H1 (cell line): Measurements from ENCODE around the gene C18orf54. TPM values are rescaled to one million over a fixed set of nuclear protein-coding genes. Genes with fewer than 3 reads are reported as not detected.

Experiments used
- CTCF ChIA-PET: fragments of 300-600 bp; sonication (Branson Sonifier 250); formaldehyde crosslinking; loops from one replicate; lab custom pipeline; 2021; ENCODE audit not compliant: partially characterized antibody; lab: Charles Lee
- POLR2A ChIA-PET: fragments of 300-600 bp; sonication (Branson Sonifier 250); formaldehyde crosslinking; loops from one replicate; lab custom pipeline; 2021; ENCODE audit warnings: inconsistent platforms; ENCODE audit not compliant: partially characterized antibody; lab: Charles Lee
- DNase-seq, 2 experiments: peaks; one replicate each; pipeline versions ENCODE4 v3.0.0 to v3.0.0-alpha.2; 2010 to 2022; ENCODE audit warnings: low spot score in 2 of 2, low read depth in 1 of 2, mixed read lengths in 1 of 2
- FAIRE-seq: peaks from 2 replicates; lab custom pipeline; 2011; peaks lifted over from hg19 to GRCh38; lab: Jason Lieb, UNC
- H2AFZ ChIP-seq: 2 replicates; pipeline ENCODE4 v1.8.1; 2012; ENCODE audit warnings: low read length, inconsistent platforms
- H2AK5ac ChIP-seq: 2 replicates; pipeline ENCODE4 v1.6.1; 2013; ENCODE audit warnings: low read depth, low read length
- H2BK120ac ChIP-seq: replicated peaks from 2 replicates; pipeline ENCODE3; 2013; ENCODE audit warnings: low read depth, low read length, inconsistent platforms
- H2BK12ac ChIP-seq: 2 replicates; pipeline ENCODE4 v1.6.1; 2013; ENCODE audit warnings: low read depth, low read length
- H2BK15ac ChIP-seq: 2 replicates; pipeline ENCODE4 v1.6.1; 2013; ENCODE audit warnings: low read length
- H2BK20ac ChIP-seq: 2 replicates; pipeline ENCODE4 v1.6.1; 2013; ENCODE audit warnings: low read length
- H2BK5ac ChIP-seq: 2 replicates; pipeline ENCODE4 v1.6.1; 2013; ENCODE audit warnings: low read depth, low read length
- H3K14ac ChIP-seq: 2 replicates; pipeline ENCODE4 v1.6.1; 2013; ENCODE audit warnings: inconsistent platforms; ENCODE audit not compliant: insufficient read length
- H3K18ac ChIP-seq: 2 replicates; pipeline ENCODE4 v1.6.1; 2013; ENCODE audit warnings: low read length; ENCODE audit errors: extremely low read depth
- H3K23ac ChIP-seq: 2 replicates; pipeline ENCODE4 v1.6.1; 2013; ENCODE audit warnings: inconsistent platforms; ENCODE audit not compliant: insufficient read length
- H3K23me2 ChIP-seq: 2 replicates; pipeline ENCODE4 v1.6.1; 2013; ENCODE audit warnings: low read depth, low read length
- H3K27ac ChIP-seq: 2 replicates; pipeline ENCODE4 v1.6.1; 2011; ENCODE audit warnings: low read depth, low read length, inconsistent platforms
- H3K27me3 ChIP-seq, 4 experiments: replicated peaks in 1 of 4; 1 replicate in 1 of 4; 2 replicates in 3 of 4; pipeline versions ENCODE4 v1.6.1 to v1.8.1; 2011 to 2013; ENCODE audit warnings: low read length in 3 of 4, mild to moderate bottlenecking in 3 of 4, inconsistent platforms in 2 of 4, mixed read lengths in 2 of 4, moderate library complexity in 1 of 4; ENCODE audit not compliant: control insufficient read depth in 3 of 4, insufficient read depth in 3 of 4; ENCODE audit errors: extremely low read depth in 1 of 4
- H3K36me3 ChIP-seq, 4 experiments: 2 replicates each; pipeline versions ENCODE4 v1.6.1 to v1.8.1; 2011 to 2013; ENCODE audit warnings: mild to moderate bottlenecking in 4 of 4, low read length in 3 of 4, moderate library complexity in 2 of 4, control low read depth in 1 of 4, inconsistent platforms in 1 of 4; ENCODE audit not compliant: insufficient read depth in 4 of 4, control insufficient read depth in 2 of 4
- H3K4ac ChIP-seq: replicated peaks from 2 replicates; pipeline ENCODE3; 2013; ENCODE audit warnings: low read length, low read depth, mixed read lengths, inconsistent platforms; ENCODE audit not compliant: insufficient read length
- H3K4me1 ChIP-seq, 4 experiments: replicated peaks in 1 of 4; 1 replicate in 1 of 4; 2 replicates in 3 of 4; pipeline versions ENCODE4 v1.6.1 to v1.8.1; 2011 to 2013; ENCODE audit warnings: low read length in 3 of 4, inconsistent platforms in 2 of 4, mixed read lengths in 1 of 4; ENCODE audit not compliant: insufficient read depth in 4 of 4, control insufficient read depth in 3 of 4
- H3K4me2 ChIP-seq, 2 experiments: 2 replicates each; pipeline versions ENCODE4 v1.6.1 to v1.8.1; 2011 to 2013; ENCODE audit warnings: low read depth in 2 of 2, low read length in 2 of 2, control low read depth in 1 of 2, inconsistent platforms in 1 of 2, mild to moderate bottlenecking in 1 of 2; ENCODE audit not compliant: insufficient read depth in 1 of 2
- H3K4me3 ChIP-seq, 4 experiments: fragments of 200-600, 300-600 bp in 1 of 4; sonication (generic), shearing (Covaris generic), sonication (Bioruptor Twin) in 1 of 4; 2 replicates each; pipeline versions ENCODE4 v1.5.1 to v1.8.1; 2011 to 2016; ENCODE audit warnings: low read length in 4 of 4, low read depth in 3 of 4, control low read depth in 2 of 4, inconsistent platforms in 2 of 4, mild to moderate bottlenecking in 2 of 4, mixed read lengths in 1 of 4, moderate library complexity in 1 of 4; ENCODE audit not compliant: insufficient read depth in 2 of 4; ENCODE audit errors: extremely low read depth in 1 of 4
- H3K56ac ChIP-seq: replicated peaks from 2 replicates; pipeline ENCODE3; 2013; ENCODE audit warnings: low read depth, mild to moderate bottlenecking, mixed read lengths, low read length, inconsistent platforms; ENCODE audit not compliant: insufficient read length
- H3K79me1 ChIP-seq: 2 replicates; pipeline ENCODE4 v1.6.1; 2013; ENCODE audit warnings: low read depth, low read length, control low read depth
- H3K79me2 ChIP-seq, 2 experiments: 2 replicates each; pipeline versions ENCODE4 v1.6.1 to v1.8.1; 2012 to 2013; ENCODE audit warnings: low read length in 2 of 2, mild to moderate bottlenecking in 2 of 2, inconsistent platforms in 1 of 2; ENCODE audit not compliant: insufficient read depth in 2 of 2, control insufficient read depth in 1 of 2
- H3K9ac ChIP-seq, 4 experiments: replicated peaks in 1 of 4; 1 replicate in 1 of 4; 2 replicates in 3 of 4; pipeline versions ENCODE4 v1.6.1 to v1.8.1; 2011 to 2013; ENCODE audit warnings: low read depth in 3 of 4, low read length in 3 of 4, control low read depth in 2 of 4, mild to moderate bottlenecking in 2 of 4, moderate library complexity in 2 of 4, inconsistent platforms in 1 of 4; ENCODE audit errors: extremely low read depth in 1 of 4
- H3K9me3 ChIP-seq, 2 experiments: 2 replicates each; pipeline versions ENCODE4 v1.6.1 to v1.8.1; 2012 to 2013; ENCODE audit warnings: mild to moderate bottlenecking in 2 of 2, moderate library complexity in 2 of 2, control low read depth in 1 of 2, inconsistent platforms in 1 of 2, low read depth in 1 of 2, low read length in 1 of 2, mixed read lengths in 1 of 2; ENCODE audit not compliant: insufficient read depth in 2 of 2
- H4K20me1 ChIP-seq, 2 experiments: replicated peaks in 1 of 2; 2 replicates each; pipeline versions ENCODE3 to v1.8.1; 2011 to 2013; ENCODE audit warnings: inconsistent platforms in 2 of 2, low read length in 2 of 2, mild to moderate bottlenecking in 1 of 2; ENCODE audit not compliant: insufficient read depth in 2 of 2, control insufficient read depth in 1 of 2
- H4K5ac ChIP-seq: 2 replicates; pipeline ENCODE4 v1.6.1; 2013; ENCODE audit warnings: low read length, low read depth, mixed read lengths, inconsistent platforms; ENCODE audit not compliant: insufficient read length
- H4K8ac ChIP-seq: 2 replicates; pipeline ENCODE4 v1.8.0; 2013; ENCODE audit warnings: mild to moderate bottlenecking, moderate library complexity, low read length, inconsistent platforms; ENCODE audit not compliant: insufficient read depth; ENCODE audit errors: extremely low read depth
- H4K91ac ChIP-seq: replicated peaks from 2 replicates; pipeline ENCODE3; 2013; ENCODE audit warnings: low read length, mixed read lengths, inconsistent platforms; ENCODE audit not compliant: insufficient read length
- ATF2 ChIP-seq: IDR thresholded peaks from 2 replicates; pipeline ENCODE4 v1.6.1; 2012; ENCODE audit warnings: low read length, inconsistent platforms
- ATF3 ChIP-seq: IDR thresholded peaks from 2 replicates; pipeline ENCODE4 v1.6.1; 2011; ENCODE audit warnings: low read depth, mild to moderate bottlenecking, low read length; ENCODE audit not compliant: insufficient read depth
- CHD2 ChIP-seq: IDR thresholded peaks from 2 replicates; pipeline ENCODE4 v1.6.1; 2012; ENCODE audit warnings: low read length, improper control_type of control experiment
- EP300 ChIP-seq, 2 experiments: IDR thresholded peaks; 1 replicate in 1 of 2; 2 replicates in 1 of 2; pipeline ENCODE4 v1.6.1; 2011 to 2012; ENCODE audit warnings: low read depth in 2 of 2, low read length in 2 of 2, mild to moderate bottlenecking in 2 of 2, borderline replicate concordance in 1 of 2, inconsistent platforms in 1 of 2, moderate library complexity in 1 of 2
- JUN ChIP-seq: IDR thresholded peaks from 2 replicates; pipeline ENCODE4 v1.6.1; 2011; ENCODE audit warnings: low read depth, mild to moderate bottlenecking, improper control_type of control experiment, low read length
- MAFK ChIP-seq: IDR thresholded peaks from 2 replicates; pipeline ENCODE4 v1.6.1; 2012; ENCODE audit warnings: low read depth, mild to moderate bottlenecking, improper control_type of control experiment, low read length
- POU5F1 ChIP-seq: IDR thresholded peaks from 2 replicates; pipeline ENCODE4 v1.6.1; 2011; ENCODE audit warnings: low read depth, mild to moderate bottlenecking, low read length, moderate library complexity
- RXRA ChIP-seq: IDR thresholded peaks from 2 replicates; pipeline ENCODE4 v1.6.1; 2011; ENCODE audit warnings: low read depth, mild to moderate bottlenecking, low read length, moderate library complexity; ENCODE audit not compliant: insufficient read depth
- SP4 ChIP-seq: IDR thresholded peaks from 2 replicates; pipeline ENCODE4 v1.6.1; 2012; ENCODE audit warnings: low read length, inconsistent platforms
- TCF12 ChIP-seq: IDR thresholded peaks from 2 replicates; pipeline ENCODE4 v1.6.1; 2011; ENCODE audit warnings: low read depth, mild to moderate bottlenecking, low read length
- USF2 ChIP-seq: IDR thresholded peaks from 2 replicates; pipeline ENCODE4 v1.6.1; 2011; ENCODE audit warnings: low read length, improper control_type of control experiment
- WGBS, 2 experiments: shearing (Covaris generic) in 1 of 2; methylation state at CpG; one replicate each; pipeline versions ENCODE4 v1.1.6 to v1.1.7; 2013 to 2015; ENCODE audit warnings: low lambda C conversion rate in 2 of 2, mixed read lengths in 2 of 2, inconsistent platforms in 1 of 2, low coverage in 1 of 2, missing lambda C conversion rate in 1 of 2; ENCODE audit not compliant: insufficient replicate concordance in 2 of 2, insufficient coverage in 1 of 2, insufficient read length in 1 of 2; ENCODE audit errors: extremely low coverage in 1 of 2, missing lambda C conversion rate in 1 of 2; 5-methylcytosine and 5-hydroxymethylcytosine counted together
- polyA plus RNA-seq, 7 experiments: library from polyadenylated mRNA; depleted of rRNA in 3 of 7; stranded (reverse) in 5 of 7; unstranded in 2 of 7; fragments of >200 nt in 5 of 7; fragments of 200-250 nt in 2 of 7; gene quantifications; 1 replicate in 5 of 7; 2 replicates in 1 of 7; 4 replicates in 1 of 7; pipeline versions ENCODE4 v1.2.1 to v1.2.3, GENCODE V29; 2011 to 2013; ENCODE audit warnings: missing spikeins in 2 of 7, mixed read lengths in 2 of 7
- total RNA-seq: library from RNA; stranded (reverse); fragmentation: NEBNext Ultra II Directional; extraction: Animal tissue kit (Norgen Biotek cat#: 25700); gene quantifications from 2 replicates; pipeline ENCODE4 v1.2.1, GENCODE V29; 2021

The C18orf54 gene
- total and polyA plus RNA-seq, 2 of the 8 experiments (the other 6 are each of a cell fraction or from before 2014, with no cell fraction given) = 6.7 to 30.9 TPM

GRCh38 chr18:54323970-54324369 lies 33.7 kb upstream of the C18orf54 start:
- no peak overlapping the region for H3K23ac ChIP-seq
- H3K9ac ChIP-seq = no peak overlapping the region
- H4K20me1 ChIP-seq = no peaks in the 10 kb centered on the region
- no peak overlapping the region for H2BK20ac ChIP-seq
- H3K18ac ChIP-seq = no peak overlapping the region
- no peak overlapping the region for H3K4ac ChIP-seq
- FAIRE-seq (no peak), DNase-seq (no peak)
- H2AFZ ChIP-seq = no peak overlapping the region
- H3K36me3 ChIP-seq = no peaks in the 10 kb centered on the region
- no peak overlapping the region for H3K4me3 ChIP-seq
- no peaks in the 10 kb centered on the region for H3K27me3 ChIP-seq
- no peak overlapping the region for H2BK15ac ChIP-seq
- H2BK120ac ChIP-seq = no peak overlapping the region
- H3K79me1 ChIP-seq = no peaks in the 10 kb centered on the region
- H3K79me2 ChIP-seq = no peaks in the 10 kb centered on the region
- H3K4me1 ChIP-seq = peaks cover 0 to 5% (median 0%) of the 10 kb centered on the region in 4 experiments; a peak in 1 of 7 replicates
- ChIA-PET CTCF (interaction anchor here (0.7 kb wide), 1 partner anchor 196 kb away, joined by 3 read pairs; no protein-coding TSS in a partner anchor), POLR2A (no interaction called here)
- no peak overlapping the region for H4K8ac ChIP-seq
- no peaks in the 10 kb centered on the region for H3K23me2 ChIP-seq
- no peak overlapping the region for H3K14ac ChIP-seq
- 97% methylated on average over 2 of the region's 2 CpGs; no CpG with 5 or more reads in 1 of the 2 experiments for WGBS, 2 experiments
- H4K5ac ChIP-seq = no peak overlapping the region
- no peak overlapping the region for H2AK5ac ChIP-seq
- H3K56ac ChIP-seq = no peak overlapping the region
- no peaks in the 10 kb centered on the region for H3K9me3 ChIP-seq
- no peak overlapping the region for H4K91ac ChIP-seq
- H3K4me2 ChIP-seq = no peak overlapping the region
- no peak overlapping the region for H2BK5ac ChIP-seq
- H3K27ac ChIP-seq = no peak overlapping the region
- H2BK12ac ChIP-seq = no peak overlapping the region
- no peak for TF ChIP-seq EP300 (IDR thresholded peaks at IDR 0.05; ENCODE audit: borderline replicate concordance in 1 of 2, low read depth in 2 of 2, low read length in 2 of 2)
- no peak for TF ChIP-seq RXRA
- no peak for TF ChIP-seq ATF3
- TF ChIP-seq CHD2 = no peak
- TF ChIP-seq USF2 = no peak
- no peak for TF ChIP-seq MAFK
- no peak for TF ChIP-seq ATF2
- no peak for TF ChIP-seq POU5F1
- no peak for TF ChIP-seq JUN
- TF ChIP-seq SP4 = no peak
- TF ChIP-seq TCF12 = no peak
